Stimulated activated CD4-positive, alpha-beta T cell treated with anti-CD3 and anti-CD28 coated beads, Interleukin-1b, Interleukin-23, amount 100 ng/mL, for 24 hours (primary cell): Measurements from ENCODE around the gene LARP1.
"Not testable (repeated sequence)": the region's sequence is repeated elsewhere in the genome, so short reads cannot be mapped to it uniquely, and the experiment has no call there.

Experiments
- DNase-seq, 4 experiments: peaks; one replicate each; pipeline ENCODE4 v3.0.0-alpha.2; 2020; ENCODE audit warnings: low read depth in 4 of 4, low spot score in 1 of 4

Gene LARP1

DNA sequence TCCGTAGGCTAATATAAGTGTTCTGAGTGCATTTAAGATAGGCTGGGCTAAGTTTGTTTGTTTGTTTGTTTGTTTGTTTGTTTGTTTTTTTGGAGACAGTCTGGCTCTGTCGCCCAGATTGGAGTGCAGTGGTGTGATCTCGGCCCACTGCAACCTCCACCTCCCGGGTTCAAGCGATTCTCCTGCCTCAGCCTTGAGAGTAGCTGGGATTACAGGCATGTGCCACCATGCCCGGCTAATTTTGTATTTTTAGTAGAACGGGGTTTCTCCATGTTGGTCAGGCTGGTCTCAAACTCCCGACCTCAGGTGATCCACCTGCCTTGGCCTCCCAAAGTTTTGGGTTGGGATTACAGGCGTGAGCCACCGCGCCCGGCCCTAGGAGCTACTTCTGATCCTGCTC is 4.7 kb downstream of the LARP1 start:
- DNase-seq: not testable (repeated sequence)

DNA sequence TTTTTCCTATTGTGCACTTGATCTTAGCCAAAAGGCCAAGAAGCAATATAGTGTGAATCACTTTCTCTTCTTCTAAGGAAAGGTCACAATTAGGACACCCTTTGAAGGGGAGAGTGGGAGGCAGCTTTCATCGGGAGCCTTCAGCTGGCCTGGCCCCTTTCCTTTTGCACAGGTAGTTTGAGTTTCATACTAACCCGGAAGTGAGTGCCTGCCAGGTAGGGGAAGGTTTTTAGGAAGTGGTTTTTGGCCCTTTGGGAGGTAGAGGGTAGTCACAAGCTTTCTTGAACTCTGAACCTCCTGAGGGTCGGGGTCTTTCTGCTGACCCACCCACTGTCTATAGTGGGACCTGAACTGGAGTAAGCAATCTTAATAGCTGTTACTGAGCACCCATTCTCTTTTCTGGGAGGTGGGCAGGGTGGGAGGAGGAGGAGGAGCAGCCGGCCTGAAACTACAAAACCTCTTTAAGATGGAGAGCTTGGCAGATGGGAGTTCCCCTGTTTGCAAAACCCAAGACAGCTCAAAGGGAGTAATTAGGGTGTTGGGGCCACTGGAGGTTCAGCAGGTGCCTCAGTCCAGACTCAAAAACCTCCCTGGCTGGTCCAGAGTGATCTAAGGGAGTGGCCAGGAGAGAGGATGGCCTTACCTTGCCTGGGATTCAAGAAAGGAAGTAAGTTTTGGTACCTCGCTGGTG is 6.0 kb downstream of the LARP1 start:
- DNase-seq: no peak

DNA sequence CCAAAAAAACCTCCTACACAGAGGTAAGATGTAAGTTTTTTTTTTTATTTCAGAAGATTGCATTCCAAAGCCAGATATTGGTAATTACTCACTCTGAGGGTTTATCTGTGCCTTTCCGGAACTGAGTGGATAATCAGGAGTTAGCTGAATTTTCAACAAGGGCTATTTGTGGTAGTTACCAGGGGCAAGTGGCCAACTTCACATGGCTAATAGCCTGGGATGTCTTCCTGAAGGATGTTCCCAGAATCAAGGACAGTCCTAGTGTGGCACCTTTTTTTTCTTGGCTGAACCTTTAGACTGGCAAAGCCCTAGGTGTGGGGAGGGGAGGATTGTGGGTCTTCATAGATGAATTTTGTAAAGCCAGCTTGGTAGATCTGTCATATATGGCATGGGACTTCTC is 7.1 kb downstream of the LARP1 start:
- DNase-seq: no peak

DNA sequence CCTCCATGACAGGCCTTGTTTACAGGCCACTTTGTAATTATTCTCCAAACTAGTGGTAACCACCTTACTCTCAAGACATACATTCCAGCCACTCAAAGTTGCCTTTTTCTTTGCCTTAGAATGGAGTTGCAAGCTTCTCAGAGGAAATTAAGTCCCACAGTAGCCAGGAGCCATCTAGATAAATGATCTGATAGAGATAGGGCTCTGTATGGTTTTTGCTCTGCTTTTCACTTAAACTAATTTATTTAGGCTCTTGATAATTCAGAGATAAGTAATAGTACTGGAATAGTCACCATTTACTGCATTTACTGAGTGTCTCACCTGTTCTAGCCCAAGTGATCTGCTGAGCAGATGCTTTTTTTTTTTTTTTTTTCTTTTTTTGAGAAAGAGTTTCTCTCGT is 7.5 kb downstream of the LARP1 start:
- no peak for DNase-seq

DNA sequence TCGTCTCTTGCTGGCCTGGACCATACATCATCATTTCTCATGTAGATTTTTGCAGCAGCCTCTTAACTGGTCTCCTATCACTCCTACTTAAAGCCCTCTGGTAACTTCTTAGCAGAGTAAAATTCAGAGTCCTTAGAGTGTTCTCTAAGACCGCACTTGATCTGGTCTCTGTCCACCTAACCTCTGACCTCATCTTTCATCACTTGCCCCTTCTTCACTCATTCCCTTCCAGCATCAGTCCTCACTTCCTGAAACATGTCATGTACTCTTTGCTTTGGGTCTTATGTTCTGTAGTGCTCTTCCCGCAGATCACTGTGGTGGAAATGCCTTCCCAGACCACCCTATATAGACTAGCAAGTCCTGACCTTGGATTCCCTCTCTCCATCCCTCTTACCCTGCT is 9.8 kb downstream of the LARP1 start:
- no peak for DNase-seq

DNA sequence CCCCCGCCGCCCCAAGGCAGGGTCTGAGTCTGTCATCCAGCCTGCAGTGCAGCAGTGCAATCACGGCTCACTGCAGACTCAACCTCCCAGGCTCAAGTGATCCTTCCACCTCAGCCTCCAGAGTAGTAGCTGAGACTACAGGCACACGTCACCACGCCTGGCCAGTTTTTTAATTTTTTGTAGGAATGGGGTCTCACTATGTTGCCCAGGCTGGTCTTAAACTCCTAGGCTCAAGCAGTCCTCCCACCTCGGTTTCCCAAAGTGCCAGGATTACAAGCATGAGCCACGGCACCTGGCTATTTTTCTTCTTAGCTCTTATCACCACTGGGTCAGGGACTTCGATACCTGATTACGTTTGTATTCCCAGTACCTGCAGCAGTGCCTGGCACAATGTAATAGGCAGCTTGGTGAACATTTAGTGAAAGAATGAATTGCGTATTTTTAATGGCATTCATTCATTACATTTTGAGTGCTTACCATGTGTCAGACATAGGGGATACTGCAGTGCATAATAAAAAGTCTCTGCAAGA is 10.3 kb downstream of the LARP1 start:
- DNase-seq: no peak

DNA sequence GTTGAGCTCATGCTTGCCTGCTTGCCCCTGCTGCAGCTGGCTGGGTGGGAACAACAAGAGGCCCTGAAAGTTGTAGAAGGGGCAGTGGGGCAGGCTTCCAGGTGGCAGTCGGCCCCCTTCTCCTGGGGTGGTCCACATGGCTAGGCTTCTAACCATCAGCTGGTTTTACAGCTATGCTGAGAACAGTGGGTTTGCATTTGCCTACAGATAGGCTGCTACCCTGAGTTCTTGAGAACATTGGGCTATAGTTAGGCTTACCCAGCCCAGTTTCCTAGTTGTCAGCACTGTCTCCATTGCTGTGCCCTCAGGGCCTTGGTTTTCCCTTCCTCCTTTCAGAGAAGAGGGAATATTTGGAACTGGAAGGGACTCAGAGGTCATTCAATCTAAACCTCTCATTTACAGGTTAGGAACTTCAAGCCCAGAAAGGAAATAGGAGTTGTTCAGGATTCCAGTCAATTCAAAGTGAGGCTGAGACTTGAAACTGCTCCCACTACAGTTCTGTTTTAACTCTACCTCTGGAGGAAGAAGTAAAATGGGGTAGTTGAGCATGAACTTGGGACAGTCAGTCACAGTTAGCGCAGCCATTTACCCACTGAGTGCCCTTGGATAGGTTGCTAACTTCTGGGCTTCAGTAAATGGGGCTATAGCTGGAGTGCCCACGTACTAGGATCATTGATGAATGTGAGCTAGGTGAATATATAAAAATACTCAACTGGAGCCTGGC is 11.5 kb downstream of the LARP1 start:
- DNase-seq: no peak

DNA sequence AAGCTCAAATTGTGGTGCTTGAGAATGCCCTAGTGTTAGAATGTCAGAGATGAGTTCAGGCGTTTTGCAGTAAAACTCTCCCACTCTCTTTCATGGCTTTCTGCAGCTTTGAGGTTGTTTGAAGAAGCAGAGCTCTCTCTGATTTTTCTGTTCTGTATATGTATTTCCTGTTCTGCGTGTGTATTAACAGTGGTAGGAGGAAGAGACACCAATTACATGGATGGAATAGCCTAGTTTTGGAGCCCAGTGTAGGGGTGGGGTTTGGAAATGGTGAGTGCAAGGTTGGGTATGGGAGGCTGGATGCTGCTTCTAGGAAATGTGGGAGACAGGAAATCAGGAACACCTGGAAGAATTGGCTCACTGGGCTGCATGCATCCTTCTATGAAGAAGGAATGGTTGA is 12.4 kb downstream of the LARP1 start:
- DNase-seq: no peak

DNA sequence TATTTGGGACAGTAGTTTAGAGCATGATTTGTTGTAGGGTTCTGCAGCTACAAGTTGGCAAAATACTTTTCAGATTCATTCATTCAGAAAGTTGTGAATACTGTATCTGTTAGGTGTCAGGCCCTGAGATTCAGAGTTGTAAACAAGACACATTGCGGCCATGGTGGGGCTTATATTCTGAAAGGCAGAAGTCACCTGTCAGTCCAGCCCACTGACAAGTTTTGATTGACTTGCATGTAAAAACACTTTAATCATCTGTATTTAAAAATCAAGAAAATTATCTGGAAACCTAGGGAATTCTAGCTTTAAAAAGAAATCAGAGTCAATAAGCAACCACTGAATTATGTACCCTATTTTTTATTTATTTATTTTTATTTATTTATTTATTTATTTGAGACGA is 13.0 kb downstream of the LARP1 start:
- DNase-seq: no peak

DNA sequence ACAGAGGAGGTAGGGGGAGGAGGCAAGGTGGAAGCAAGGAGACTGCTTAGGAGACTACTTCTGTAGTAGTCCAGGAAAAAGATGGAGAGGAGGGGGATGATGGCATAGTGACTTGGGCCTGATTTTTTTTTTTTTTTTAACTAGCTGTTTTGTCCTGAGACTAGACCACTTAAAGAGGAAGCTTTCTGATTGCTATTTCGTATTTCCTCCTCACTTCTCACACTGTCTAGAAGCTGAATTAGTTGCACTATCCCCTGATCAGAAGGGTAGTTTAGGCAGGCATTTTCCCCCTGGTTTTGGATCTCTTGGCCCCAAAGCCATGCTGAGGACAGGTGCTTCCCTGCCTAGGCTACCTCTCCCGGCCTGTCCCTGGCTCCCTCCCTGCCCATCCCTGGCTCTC is 14.9 kb downstream of the LARP1 start:
- DNase-seq: no peak

DNA sequence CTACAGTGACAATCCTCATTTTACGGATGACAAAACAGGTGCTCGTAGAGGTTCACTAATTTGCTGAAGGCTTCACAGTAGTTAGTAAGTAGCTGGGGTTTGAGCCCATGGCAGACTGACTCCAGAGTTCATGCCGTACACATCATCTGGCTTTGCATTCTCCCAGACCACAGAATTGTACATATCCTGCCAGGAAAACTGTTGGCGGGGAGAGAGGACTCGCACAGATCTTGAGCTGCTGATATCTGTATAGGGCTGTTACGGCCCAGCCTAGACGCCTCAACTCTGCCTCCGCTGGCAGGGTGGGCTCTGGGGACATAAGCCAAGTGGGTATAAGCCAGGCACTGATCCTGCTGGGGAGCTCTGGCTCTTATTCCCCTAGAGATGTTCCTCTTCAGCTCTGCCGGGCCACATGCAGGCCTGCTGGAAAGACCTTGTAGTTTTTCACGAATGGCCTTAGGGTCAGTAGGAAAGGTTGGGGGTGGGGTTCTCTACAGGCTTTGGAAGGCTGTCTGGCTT is 16.3 kb downstream of the LARP1 start:
- DNase-seq: no peak

DNA sequence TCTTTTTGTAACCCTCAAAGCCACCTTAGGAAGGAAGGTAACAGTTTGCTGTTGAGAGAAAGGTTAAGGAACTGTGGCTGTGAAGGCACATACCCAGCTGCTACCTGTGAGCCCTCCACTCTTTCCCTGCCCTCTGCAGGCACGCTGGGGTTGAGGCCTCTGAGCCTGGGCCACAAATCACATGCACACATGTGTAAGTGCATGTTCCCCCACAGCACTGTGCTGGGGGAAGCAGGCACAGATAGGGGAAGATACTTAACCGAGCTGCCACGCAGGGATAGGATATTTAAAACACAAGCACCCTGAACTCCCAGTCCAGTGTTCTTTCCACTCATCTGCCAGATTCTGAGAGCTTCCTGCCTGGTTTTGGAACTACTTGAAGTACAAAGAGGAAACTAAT is 18.1 kb downstream of the LARP1 start:
- no peak for DNase-seq

DNA sequence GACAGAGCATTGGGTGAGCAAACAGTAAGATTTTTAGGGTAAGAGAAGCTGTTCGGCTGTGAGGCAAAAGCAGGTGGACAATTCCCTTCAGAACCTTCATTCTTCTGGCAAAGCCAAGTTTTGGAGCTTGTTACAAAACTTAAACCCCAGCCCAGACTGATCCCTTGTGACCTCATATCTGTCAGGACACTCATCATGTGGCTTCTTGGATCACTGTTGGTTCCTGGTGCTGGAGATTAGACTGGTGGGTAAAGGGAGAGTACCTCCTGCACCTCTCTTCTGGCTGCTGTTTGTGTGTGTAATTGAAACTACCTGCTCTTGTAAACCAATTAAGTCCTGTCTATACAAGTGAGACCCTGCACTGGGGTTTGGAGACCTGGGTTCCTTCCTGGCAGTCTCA is 21.0 kb downstream of the LARP1 start:
- DNase-seq: no peak

DNA sequence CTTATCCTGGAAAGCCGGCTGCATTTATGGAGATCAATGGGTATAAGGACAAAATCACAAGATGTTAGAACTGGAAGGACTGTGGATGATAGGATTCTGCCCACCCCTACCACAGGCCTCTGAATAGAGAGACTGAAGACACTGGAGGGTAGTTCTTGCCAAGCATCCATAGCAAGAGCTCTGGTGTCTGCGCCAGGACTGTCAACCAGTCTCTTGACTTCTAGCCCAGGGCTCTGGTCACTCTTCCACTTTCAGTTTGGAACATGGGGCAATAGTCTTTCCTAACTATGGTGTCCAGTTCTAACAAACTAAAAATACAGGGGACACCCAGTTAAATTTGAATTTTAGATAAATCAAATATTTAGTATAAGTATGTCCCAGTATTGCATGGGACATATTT is 23.4 kb downstream of the LARP1 start:
- no peak for DNase-seq

DNA sequence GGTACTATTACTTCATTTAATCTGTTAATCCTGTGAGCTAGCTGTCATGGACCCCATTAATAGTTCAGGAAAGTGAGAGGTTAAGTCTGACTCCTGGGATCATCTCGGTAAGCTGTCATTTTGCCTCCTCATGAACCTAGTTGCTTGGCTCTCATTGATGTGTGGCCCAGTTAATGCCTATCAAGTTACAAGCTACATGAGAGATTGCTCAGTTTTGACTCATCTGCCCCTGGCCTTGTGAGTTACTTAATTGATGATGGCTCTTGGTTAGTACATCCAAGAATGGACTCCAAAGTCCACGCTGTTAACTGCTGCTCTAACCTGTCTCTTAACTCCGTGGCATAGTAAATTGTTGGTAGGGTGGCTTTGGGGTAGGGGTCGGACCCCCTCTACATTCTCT is 23.9 kb downstream of the LARP1 start:
- DNase-seq: no peak

DNA sequence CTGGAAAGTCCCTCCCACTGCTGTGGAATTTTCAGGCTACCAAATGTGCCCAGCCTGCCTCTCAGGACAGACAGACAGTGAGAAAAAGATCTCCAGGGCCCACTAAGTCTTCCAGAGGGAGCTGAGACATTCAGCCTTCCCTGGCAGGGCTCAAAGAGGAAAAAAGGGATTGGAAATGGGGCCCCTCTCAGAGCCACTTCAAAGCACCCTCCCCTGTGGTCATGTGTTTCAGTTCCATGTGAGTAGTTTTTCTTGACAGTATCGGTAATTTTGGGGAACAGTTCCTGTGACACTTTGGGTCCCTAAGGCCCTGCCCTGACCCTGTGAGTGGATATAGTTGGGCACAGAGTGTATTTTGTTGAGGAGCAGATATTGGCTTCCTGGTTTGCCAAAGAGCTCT is 25.0 kb downstream of the LARP1 start:
- DNase-seq: no peak

DNA sequence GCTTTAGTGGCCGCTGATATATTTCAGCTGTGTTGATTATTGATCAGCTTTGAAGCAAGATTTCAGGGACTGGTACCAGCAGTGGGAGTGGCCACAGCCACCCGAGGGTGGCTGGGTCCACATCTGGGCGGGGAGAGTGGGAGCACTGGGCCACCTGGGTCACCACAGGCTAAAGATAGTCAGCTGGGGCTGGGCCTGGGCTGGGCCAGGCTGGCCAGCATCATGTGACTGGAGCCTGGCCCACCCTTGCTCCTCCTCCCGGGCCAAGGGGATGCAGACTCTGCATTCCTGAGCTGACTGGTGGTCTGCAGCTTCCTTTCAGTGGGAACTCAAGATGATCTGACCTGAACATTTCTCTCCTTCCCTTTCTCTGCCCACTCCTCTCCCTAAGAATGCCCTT is 27.1 kb downstream of the LARP1 start:
- no peak for DNase-seq

DNA sequence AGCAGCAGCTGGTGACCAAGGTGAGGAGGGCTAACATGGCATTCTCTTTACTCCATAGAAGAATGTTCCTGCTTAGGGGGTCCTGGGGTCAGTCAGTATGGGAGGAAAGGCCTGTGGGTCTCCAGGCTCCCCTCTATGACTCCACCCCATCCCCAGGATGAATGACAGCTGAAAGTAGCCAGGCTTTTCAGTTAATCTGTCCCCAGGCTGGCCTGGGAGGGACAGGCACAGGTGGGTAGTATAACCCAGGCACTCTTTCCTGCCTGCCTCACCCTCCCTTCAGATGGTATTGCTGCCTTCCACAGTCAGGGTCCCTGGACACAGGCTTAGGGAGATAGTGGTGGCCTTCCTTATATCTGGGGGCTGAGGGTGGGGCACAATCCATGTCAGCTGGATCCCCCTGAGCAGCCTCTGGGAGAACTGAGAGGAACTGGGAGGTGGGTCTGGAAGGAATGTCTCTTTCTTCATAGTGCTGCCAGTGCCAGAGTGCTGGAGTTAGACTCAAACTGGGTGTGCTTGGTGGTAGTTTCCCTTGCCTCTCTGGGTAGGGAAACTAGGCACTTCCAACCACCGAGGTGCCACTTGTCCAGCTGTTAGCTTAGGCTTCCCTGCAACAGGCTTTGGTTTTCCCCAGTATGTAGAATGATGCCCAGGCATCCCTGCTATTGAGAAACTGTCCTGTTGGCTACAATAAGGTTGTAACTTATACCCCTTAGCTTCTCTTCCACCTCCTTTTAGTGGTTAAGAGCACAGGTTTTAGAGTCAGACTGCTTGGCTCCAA is 27.8 kb downstream of the LARP1 start:
- no peak for DNase-seq

DNA sequence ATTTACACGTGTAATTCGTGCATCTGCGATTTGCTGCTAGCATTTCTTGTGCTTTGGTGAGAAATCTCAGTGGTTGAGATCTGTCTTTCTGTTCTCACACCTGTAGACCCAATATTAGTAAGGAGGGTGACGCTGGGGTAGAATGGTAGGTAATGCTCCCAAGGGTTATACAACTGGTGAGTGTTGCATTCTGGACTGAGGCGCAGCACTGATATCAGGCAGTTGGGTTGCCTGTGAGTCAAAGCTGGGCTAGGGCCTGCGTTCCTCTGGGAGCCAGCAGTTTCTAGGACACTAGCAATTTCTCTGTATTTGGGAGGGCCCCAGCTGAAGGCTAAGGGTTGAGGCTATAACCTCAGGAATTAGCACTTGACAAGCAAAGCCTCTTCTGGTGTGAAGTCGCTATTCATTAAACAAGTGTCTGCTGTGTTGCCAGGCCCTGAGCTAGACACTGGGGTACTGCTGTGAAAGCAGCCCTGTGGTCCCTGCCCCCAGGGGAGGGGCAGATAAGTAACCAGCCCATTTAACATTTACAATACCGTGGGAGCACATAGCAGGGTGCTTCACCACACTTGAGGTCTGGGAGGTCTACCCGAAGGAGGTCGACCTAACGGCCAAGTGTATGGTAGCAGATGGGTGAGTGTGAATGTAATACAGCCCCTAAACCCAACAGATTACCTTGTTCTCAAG is 28.7 kb downstream of the LARP1 start:
- no peak for DNase-seq

DNA sequence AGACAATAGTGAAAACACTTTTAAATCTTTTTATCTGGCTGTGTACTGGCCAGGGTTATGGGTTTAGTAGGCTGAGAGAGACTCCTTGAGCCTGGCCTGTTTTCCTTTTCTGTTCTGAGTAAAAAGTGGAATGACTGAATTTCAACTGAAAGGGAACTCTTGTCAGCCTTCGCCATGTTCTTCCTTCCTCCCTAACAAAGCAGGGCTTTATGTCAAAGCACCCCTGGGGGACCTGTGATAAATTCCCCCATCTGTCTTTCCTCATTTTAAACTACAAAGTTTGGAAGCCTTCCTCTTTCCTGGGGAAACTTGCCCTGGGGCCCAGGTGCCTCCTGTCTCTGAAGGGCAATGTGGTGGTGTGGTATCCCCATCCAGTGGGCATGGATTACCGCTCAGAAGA is 29.7 kb downstream of the LARP1 start:
- DNase-seq: no peak

DNA sequence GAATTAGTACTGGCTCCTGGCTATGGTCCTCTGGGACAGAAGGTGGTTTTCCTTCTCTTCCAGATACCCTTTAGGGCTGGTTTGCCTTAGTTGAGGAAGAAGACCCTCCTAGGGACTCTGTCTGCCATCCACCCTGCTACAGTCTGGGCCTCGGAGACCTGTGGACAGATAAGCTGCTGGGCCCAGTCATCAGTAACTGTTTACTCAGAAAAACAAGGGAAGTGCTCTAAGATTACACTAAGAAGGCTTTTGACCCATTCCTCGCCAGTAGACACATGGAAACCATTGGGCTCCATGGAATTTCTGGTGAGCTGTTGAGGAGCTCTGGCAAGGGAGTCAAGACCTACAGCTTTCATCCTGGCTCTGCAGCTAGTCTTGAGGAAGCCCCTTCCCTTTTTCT is 31.2 kb downstream of the LARP1 start:
- no peak for DNase-seq
